T-cell (primary cell): ENCODE measurements around the gene RHOD. TPM values are rescaled to one million over a fixed set of nuclear protein-coding genes. Genes with fewer than 3 reads are reported as not detected.

Source experiments
- total RNA-seq, 35 experiments: library from RNA in 6 of 35; stranded (reverse) in 6 of 35; fragments of 120-200 nt in 1 of 35; gene quantifications; one replicate each; pipeline versions ENCODE4 v1.2.1 to v1.2.4 and lab custom pipeline; 2013 to 2026

RHOD gene
- total RNA-seq, 5 donors from 2014 or later (not counting 1 experiment from before 2014, with no cell fraction given), result 0.59 to 0.88 (median 0.66) TPM; not detected in 2

Other genes with a start within 250 kb of the RHOD start
- gene RCE1, start 213.4 kb upstream of the RHOD start, total RNA-seq, result 10 to 100 TPM; 27.2 to 42.9 (median 34.1) TPM
- gene LRFN4, start 199.8 kb upstream of the RHOD start, total RNA-seq, result 10 to 100 TPM in 1 of 5 donors, 1 to 10 TPM in 4; 1.5 to 12.9 (median 6.7) TPM
- gene PC, start 98.5 kb upstream of the RHOD start, total RNA-seq, result 10 to 100 TPM in 1 of 5 donors, 1 to 10 TPM in 4; 6.2 to 10.0 (median 7.4) TPM
- not detected for gene C11orf86, start 81.5 kb upstream of the RHOD start, total RNA-seq
- under 1 TPM in 1 of 5 donors, not detected in 4; 0.20 TPM for gene SYT12, start 33.7 kb upstream of the RHOD start, total RNA-seq
- gene KDM2A, start 62.4 kb downstream of the RHOD start, total RNA-seq, result 100 to 1,000 TPM; 157 to 333 (median 178) TPM
- 100 to 1,000 TPM; 267 to 394 (median 382) TPM for gene GRK2, start 209.6 kb downstream of the RHOD start, total RNA-seq
- 100 to 1,000 TPM; 150 to 249 (median 237) TPM for gene ANKRD13D, start 232.5 kb downstream of the RHOD start, total RNA-seq
- gene SSH3, start 246.7 kb downstream of the RHOD start, total RNA-seq, result 10 to 100 TPM; 11.5 to 30.9 (median 26.7) TPM